Adipocyte (in vitro differentiated cells): ENCODE results near the gene MYO1D.

Source experiments
- DNase-seq: peaks from one replicate; pipeline ENCODE4 v3.0.0-alpha.2; 2015; ENCODE audit warnings: low read depth
- H3K27me3 ChIP-seq: replicated peaks from 2 replicates; pipeline ENCODE4 v1.7.0; 2013; ENCODE audit warnings: mild to moderate bottlenecking, low read length, moderate library complexity; ENCODE audit not compliant: control insufficient read depth, insufficient read depth
- H3K36me3 ChIP-seq: 2 replicates; pipeline ENCODE4 v1.7.0; 2013; ENCODE audit warnings: low read length, mild to moderate bottlenecking, moderate library complexity; ENCODE audit not compliant: control insufficient read depth, insufficient read depth, severe bottlenecking
- H3K4me1 ChIP-seq: 2 replicates; pipeline ENCODE4 v1.7.0; 2013; ENCODE audit warnings: mild to moderate bottlenecking, low read length, moderate library complexity; ENCODE audit not compliant: control insufficient read depth, insufficient read depth
- H3K4me3 ChIP-seq: 2 replicates; pipeline ENCODE4 v1.7.0; 2013; ENCODE audit warnings: mild to moderate bottlenecking, low read length, moderate library complexity
- H3K9ac ChIP-seq: 2 replicates; pipeline ENCODE4 v1.7.0; 2013; ENCODE audit warnings: mild to moderate bottlenecking, low read length, moderate library complexity
- H3K9me3 ChIP-seq: 2 replicates; pipeline ENCODE4 v1.7.0; 2013; ENCODE audit warnings: mild to moderate bottlenecking, low read length, moderate library complexity; ENCODE audit not compliant: control insufficient read depth

Gene MYO1D

DNA sequence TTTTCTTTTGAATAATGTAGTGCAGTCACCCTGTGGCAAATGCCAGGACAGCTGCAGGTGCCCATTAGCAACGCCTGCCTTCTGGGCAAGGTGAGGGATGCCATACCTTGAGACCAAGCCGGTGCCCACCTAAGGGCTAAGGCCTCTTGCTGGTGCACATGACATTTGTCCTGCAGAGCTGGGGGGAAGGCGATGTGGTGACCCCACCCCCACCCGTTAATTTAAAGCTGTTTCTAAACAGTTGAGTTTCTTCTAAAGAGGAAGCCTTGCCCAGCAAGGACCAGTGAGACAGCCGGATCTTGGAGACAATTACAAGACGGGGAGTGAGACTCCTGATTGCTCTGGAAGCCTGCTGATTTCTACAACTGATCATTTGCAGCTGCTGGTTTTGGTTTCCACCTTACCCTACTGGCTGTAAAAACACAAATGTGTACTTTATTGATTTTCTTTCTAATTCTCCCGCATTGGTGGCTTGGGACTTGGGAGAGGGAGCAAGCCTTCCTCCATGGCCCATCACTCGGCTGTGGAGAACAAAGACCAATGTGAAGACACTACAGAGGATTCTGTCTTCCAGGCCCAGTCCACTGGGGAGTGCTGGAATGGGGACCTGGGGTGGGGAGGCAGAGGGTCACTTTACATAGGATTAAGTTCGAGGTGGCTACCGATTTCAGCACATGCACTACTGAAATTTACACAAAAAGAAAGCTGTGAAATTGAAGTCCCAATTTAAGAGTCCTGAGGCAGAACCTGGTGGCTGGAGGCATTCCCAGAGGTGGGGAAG lies 387.4 kb downstream of the MYO1D start:
- no peaks in the 10 kb centered on the region for H3K36me3 ChIP-seq
- H3K9ac ChIP-seq = no peak overlapping the region
- H3K9me3 ChIP-seq = no peaks in the 10 kb centered on the region
- no peak for DNase-seq
- no peaks in the 10 kb centered on the region for H3K27me3 ChIP-seq
- H3K4me3 ChIP-seq = no peak overlapping the region
- H3K4me1 ChIP-seq = peaks cover 11% of the 10 kb centered on the region

DNA sequence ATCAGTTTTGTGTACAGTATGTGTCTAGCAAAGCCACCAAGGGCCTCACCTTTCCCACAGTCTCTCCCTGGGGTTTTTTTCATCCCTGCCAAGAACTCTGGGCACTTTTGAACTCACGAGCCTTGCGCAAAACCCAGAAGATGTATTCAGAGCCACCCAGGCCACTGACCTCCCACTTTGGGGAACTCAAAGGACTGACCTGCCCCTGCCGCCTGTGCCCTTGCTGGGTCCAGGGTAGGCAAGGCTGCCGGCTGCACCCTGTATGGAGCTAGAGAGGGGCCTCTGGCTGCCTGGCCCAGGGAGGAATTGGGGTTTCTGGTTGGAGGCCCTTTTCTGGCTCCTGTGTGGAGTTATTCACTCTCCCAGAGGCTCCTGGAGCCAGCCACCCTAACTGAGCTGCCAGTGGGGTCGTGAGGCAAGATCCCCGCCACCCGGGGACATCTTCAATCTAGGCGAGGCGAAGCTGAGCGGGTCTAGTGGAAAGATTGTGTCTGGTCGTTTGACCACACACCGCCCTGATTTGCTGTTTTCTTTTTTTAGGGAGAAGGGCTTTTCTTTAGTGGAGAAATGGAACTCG lies 388.2 kb downstream of the MYO1D start:
- Histone ChIP-seq H3K9me3 (no peaks in the 10 kb centered on the region), H3K4me3 (peak overlapping the region; percentile 83), H3K36me3 (no peaks in the 10 kb centered on the region), H3K4me1 (peaks cover 17% of the 10 kb centered on the region), H3K27me3 (no peaks in the 10 kb centered on the region), H3K9ac (no peak overlapping the region)
- DNase-seq = no peak

DNA sequence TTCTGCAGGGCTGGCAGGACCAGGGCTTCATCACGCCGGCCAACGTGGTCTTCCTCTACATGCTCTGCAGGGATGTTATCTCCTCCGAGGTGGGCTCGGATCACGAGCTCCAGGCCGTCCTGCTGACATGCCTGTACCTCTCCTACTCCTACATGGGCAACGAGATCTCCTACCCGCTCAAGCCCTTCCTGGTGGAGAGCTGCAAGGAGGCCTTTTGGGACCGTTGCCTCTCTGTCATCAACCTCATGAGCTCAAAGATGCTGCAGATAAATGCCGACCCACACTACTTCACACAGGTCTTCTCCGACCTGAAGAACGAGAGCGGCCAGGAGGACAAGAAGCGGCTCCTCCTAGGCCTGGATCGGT lies 388.8 kb downstream of the MYO1D start:
- Histone ChIP-seq H3K4me1 (peaks cover 21% of the 10 kb centered on the region), H3K9me3 (no peaks in the 10 kb centered on the region), H3K27me3 (no peaks in the 10 kb centered on the region), H3K4me3 (peak overlapping the region; percentile 83), H3K9ac (no peak overlapping the region), H3K36me3 (no peaks in the 10 kb centered on the region)
- DNase-seq = no peak

DNA sequence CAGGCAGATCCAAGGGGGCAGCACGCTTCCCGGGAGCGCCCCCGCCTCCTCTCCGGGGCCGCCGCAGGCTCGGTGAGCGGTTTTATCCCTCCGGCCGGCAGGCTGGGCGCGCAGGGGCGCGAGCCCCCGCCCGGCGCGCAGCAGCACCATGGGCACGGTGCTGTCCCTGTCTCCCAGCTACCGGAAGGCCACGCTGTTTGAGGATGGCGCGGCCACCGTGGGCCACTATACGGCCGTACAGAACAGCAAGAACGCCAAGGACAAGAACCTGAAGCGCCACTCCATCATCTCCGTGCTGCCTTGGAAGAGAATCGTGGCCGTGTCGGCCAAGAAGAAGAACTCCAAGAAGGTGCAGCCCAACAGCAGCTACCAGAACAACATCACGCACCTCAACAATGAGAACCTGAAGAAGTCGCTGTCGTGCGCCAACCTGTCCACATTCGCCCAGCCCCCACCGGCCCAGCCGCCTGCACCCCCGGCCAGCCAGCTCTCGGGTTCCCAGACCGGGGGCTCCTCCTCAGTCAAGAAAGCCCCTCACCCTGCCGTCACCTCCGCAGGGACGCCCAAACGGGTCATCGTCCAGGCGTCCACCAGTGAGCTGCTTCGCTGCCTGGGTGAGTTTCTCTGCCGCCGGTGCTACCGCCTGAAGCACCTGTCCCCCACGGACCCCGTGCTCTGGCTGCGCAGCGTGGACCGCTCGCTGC lies 389.3 kb downstream of the MYO1D start:
- peak; percentile 25 for DNase-seq
- peaks cover 1% of the 10 kb centered on the region for H3K36me3 ChIP-seq
- H3K27me3 ChIP-seq = no peaks in the 10 kb centered on the region
- peak overlapping the region; percentile 83 for H3K4me3 ChIP-seq
- peaks cover 25% of the 10 kb centered on the region for H3K4me1 ChIP-seq
- peak overlapping the region; percentile 61 for H3K9ac ChIP-seq
- H3K9me3 ChIP-seq = no peaks in the 10 kb centered on the region

DNA sequence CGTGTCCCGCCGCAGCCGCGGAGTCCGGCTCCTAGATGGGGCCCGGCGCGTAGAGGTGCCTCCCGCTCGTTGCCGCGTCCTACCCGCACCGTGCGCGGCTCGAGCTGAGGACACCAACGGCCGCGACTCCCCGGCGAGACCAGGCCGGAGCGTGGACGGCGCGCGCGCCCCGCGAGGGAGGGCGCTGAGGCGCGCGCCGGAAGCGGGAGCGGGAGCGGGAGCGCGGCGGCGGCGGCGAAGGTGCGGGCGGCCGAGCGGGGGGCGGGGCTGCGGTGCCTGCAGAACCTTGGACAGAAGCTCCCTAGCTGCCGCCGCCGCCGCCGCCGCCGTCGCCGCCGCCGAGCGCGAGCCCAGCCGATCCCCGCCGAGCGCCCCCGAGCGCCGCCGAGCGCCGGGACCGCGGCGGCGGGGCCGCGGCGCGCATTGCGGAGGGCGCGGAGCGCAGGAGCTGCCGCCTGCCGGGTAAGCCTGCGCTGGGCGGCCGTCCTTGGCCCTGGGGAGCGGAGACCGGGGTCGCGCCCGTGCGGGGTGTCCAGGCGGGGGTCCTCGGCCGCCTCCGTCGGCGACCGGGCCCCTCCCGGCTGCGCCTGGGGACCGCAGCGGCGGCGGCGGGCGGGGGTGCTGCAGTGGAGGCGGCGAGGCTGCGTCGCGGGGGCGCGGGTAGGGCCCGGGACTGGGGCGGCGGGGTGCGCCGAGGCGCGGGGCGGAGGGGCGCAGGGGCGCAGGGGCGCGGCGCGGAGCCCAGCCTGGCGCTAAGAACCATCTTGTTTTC lies 390.0 kb downstream of the MYO1D start, which contains the start of gene CDK5R1:
Gene CDK5R1 (plus strand): TSS at position 293 of the 772 bp plus-strand sequence. CDS start 628 bp downstream, outside the sequence.
- peak within 1 kb of the TSS; percentile 64 for H3K9ac ChIP-seq
- H3K36me3 ChIP-seq = peaks cover 9% of the 10 kb centered on the region
- peak within 1 kb of the TSS; percentile 83 for H3K4me3 ChIP-seq
- peak; percentile 83 for DNase-seq
- H3K4me1 ChIP-seq = peaks cover 25% of the 10 kb centered on the region
- no peaks in the 10 kb centered on the region for H3K27me3 ChIP-seq
- no peaks in the 10 kb centered on the region for H3K9me3 ChIP-seq

DNA sequence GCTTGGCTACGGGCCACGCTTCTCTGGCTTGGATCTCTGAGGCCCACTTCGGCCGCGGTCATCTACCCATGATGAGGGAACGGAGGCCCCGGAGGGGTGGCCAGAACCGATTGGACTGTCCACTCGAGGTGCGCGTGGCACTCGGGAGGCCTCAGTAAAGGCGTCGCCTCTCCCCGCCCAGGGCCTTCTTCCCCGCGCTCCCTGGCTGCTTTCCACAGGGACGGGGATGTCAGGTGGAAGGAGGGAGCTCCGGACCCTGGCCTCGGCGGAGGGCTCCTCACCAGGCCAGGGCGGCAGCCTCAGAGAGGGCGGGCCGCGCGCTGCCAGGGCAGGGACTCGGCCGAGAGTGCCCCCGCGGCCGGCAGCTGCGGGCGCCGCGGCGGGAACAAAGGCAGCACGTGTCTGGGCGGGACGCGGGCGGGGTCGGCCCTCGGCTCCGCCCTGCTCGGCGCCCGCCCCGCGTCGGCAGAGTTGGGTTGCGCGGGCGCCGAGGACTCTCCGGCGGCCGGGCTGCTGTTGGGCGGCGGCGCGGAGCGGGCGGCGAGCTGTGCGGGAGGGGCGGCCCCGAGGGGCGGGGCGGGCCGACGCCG lies 390.7 kb downstream of the MYO1D start:
- H3K4me1 ChIP-seq = peaks cover 25% of the 10 kb centered on the region
- H3K36me3 ChIP-seq = peaks cover 15% of the 10 kb centered on the region
- no peaks in the 10 kb centered on the region for H3K27me3 ChIP-seq
- peak; percentile 88 for DNase-seq
- H3K9ac ChIP-seq = peak overlapping the region; percentile 64
- H3K4me3 ChIP-seq = peak overlapping the region; percentile 75
- H3K9me3 ChIP-seq = no peaks in the 10 kb centered on the region

DNA sequence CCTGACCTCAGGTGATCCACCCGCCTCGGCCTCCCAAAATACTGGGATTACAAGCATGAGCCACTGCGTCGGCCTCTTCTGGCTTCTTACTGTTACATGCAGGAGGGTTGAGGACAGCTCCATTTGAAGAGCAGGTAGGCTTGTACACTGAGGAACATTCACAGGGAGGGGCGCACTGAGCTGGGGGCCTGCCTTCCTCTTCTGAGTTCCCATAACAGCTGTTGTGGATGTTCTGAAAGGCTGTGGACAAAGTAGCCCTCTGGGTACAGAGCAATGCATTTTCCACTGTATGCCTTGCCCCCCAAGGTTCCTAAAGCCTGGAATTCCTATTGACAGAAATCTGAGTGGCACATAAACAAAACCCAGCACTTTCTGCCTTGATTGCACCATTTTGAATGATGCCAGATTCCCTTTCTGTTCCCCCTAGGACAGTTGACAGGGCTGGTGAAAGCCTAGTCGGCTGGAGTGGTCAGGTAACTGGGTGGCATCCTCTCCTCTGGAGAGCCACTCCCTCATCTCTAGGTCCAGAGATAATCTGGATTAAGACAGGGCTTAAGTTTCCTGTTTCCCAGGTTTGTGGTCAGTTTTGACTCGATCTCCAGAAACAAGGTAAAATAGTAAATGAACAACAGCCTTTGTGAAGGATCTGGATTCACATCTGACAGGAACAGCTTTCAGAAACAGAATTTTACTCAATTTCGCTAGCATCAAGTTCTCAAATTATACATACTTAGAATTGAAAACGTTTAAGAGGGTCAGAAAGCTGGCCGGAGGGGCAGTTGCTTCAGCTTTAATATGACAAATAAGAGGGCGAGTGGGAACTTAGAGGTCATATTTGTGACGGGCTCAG lies 391.4 kb downstream of the MYO1D start:
- H3K4me3 ChIP-seq = peak overlapping the region; percentile 75
- no peak for DNase-seq
- H3K27me3 ChIP-seq = no peaks in the 10 kb centered on the region
- H3K9me3 ChIP-seq = no peaks in the 10 kb centered on the region
- H3K9ac ChIP-seq = peak overlapping the region; percentile 58
- H3K4me1 ChIP-seq = peaks cover 25% of the 10 kb centered on the region
- peaks cover 23% of the 10 kb centered on the region for H3K36me3 ChIP-seq

DNA sequence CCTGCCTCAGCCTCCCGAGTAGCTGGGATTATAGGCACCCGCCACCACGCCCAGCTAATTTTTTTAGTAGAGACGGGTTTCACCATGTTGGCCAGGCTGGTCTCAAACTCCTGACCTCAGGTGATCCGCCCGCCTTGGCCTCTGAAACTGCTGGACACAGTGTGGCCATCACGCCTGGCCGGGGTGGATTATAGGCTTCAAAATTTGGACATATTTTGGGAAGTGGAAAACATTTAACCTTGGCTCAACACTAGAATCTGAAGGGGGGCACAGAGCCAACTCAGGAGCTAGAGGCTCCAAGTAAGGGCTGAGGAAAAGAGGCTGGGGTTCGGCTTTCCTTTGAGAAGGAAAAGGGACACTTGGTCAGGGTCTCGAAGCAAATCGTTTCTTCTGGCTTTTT lies 392.3 kb downstream of the MYO1D start:
- no peak for DNase-seq
- H3K4me1 ChIP-seq = peaks cover 25% of the 10 kb centered on the region
- H3K9me3 ChIP-seq = no peaks in the 10 kb centered on the region
- peaks cover 31% of the 10 kb centered on the region for H3K36me3 ChIP-seq
- no peak overlapping the region for H3K4me3 ChIP-seq
- no peak overlapping the region for H3K9ac ChIP-seq
- H3K27me3 ChIP-seq = no peaks in the 10 kb centered on the region

DNA sequence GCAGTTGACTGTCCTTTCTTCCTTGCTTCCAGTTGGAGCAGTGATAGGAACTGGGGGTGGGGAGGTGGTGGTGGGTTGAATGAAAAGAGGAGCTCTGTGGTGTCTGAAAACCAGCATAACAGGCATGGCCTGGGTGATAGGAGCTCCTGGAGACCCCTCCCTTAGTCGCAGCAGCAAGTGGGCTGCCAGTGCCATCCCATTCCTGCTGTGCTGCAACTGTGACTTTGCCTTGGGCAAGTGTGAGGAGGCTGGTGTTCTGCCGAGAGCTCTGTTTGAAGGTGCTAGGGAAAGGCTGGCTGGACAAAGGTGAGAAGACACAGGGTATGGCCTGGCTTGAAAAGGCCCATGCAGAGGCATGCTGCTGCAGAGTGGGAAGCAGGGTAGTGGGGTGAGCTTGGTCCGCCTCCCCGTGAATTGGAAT lies 392.9 kb downstream of the MYO1D start:
- Histone ChIP-seq H3K4me1 (peaks cover 25% of the 10 kb centered on the region), H3K27me3 (no peaks in the 10 kb centered on the region), H3K36me3 (peaks cover 37% of the 10 kb centered on the region), H3K4me3 (no peak overlapping the region), H3K9ac (peak overlapping the region; percentile 13), H3K9me3 (no peaks in the 10 kb centered on the region)
- DNase-seq = no peak

DNA sequence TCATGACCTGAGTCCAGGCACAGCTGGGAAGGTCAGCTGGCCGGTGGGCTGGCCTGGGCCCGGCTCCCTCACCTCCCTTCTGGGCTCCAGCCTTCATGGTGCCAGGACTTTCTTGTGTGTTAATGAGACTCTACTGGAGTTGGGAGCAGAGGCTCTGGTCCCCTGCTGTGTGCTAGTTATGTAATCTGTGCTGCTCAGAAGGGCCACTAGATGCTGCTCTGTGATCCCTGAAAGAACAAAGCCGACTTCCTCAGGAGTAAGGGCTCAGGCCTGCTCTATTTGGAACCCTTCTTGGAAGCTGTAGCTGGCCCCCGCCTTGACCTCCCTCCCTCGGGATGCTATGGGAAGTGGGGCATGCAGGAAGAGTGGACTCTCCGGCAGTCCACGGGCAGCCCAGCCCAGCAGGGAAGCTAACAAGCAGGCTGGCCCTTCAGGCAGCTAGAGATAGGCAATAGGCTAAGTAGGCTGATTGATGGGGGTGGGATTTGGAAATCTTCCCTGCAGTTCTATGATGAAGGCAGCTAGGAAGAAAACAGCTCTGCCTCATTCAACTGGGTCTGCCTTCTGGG lies 393.4 kb downstream of the MYO1D start:
- H3K9ac ChIP-seq = peak overlapping the region; percentile 13
- peaks cover 25% of the 10 kb centered on the region for H3K4me1 ChIP-seq
- H3K9me3 ChIP-seq = no peaks in the 10 kb centered on the region
- H3K4me3 ChIP-seq = no peak overlapping the region
- no peaks in the 10 kb centered on the region for H3K27me3 ChIP-seq
- peaks cover 42% of the 10 kb centered on the region for H3K36me3 ChIP-seq
- peak; percentile 45 for DNase-seq
